H1 (cell line): ENCODE data around the gene FERMT1. TPM values are rescaled to one million over a fixed set of nuclear protein-coding genes. Genes with fewer than 3 reads are reported as not detected.

ENCODE experiments used
- CBX8 ChIP-seq: fragments of 300-800, 300-1000 bp; sonication (generic); IDR thresholded peaks from 2 replicates; pipeline ENCODE4 v1.7.1; 2016; ENCODE audit warnings: low read depth, low read length, borderline replicate concordance
- JUN ChIP-seq: IDR thresholded peaks from 2 replicates; pipeline ENCODE4 v1.6.1; 2011; ENCODE audit warnings: low read depth, mild to moderate bottlenecking, improper control_type of control experiment, low read length
- JUND ChIP-seq: IDR thresholded peaks from 2 replicates; pipeline ENCODE4 v1.6.1; 2011; ENCODE audit warnings: mild to moderate bottlenecking, improper control_type of control experiment, low read length
- POLR2A ChIP-seq, 2 experiments: IDR thresholded peaks; 1 replicate in 1 of 2; 2 replicates in 1 of 2; pipeline ENCODE4 v1.6.1; 2011; ENCODE audit warnings: low read depth in 2 of 2, low read length in 2 of 2, mild to moderate bottlenecking in 2 of 2; ENCODE audit errors: control extremely low read depth in 1 of 2
- POLR2AphosphoS5 ChIP-seq: IDR thresholded peaks from 2 replicates; pipeline ENCODE4 v1.6.1; 2011; ENCODE audit warnings: low read depth, low read length
- SAP30 ChIP-seq: fragments of 300-600 bp; sonication (generic); IDR thresholded peaks from 2 replicates; pipeline ENCODE4 v1.7.1; 2012; ENCODE audit warnings: low read length, moderate library complexity, mild to moderate bottlenecking, inconsistent platforms; ENCODE audit not compliant: insufficient read depth, insufficient replicate concordance
- SUZ12 ChIP-seq: fragments of 200-600 bp; sonication (generic); IDR thresholded peaks from 2 replicates; pipeline ENCODE4 v1.6.1; 2012; ENCODE audit warnings: mild to moderate bottlenecking, inconsistent platforms, low read length, moderate library complexity, mixed read lengths
- polyA plus RNA-seq, 7 experiments: library from polyadenylated mRNA; depleted of rRNA in 3 of 7; stranded (reverse) in 5 of 7; unstranded in 2 of 7; fragments of >200 nt in 5 of 7; fragments of 200-250 nt in 2 of 7; gene quantifications; 1 replicate in 5 of 7; 2 replicates in 1 of 7; 4 replicates in 1 of 7; pipeline versions ENCODE4 v1.2.1 to v1.2.3, GENCODE V29; 2011 to 2013; ENCODE audit warnings: missing spikeins in 2 of 7, mixed read lengths in 2 of 7
- total RNA-seq: library from RNA; stranded (reverse); fragmentation: NEBNext Ultra II Directional; extraction: Animal tissue kit (Norgen Biotek cat#: 25700); gene quantifications from 2 replicates; pipeline ENCODE4 v1.2.1, GENCODE V29; 2021

FERMT1 gene
- total and polyA plus RNA-seq, 2 of the 8 experiments (the other 6 are each of a cell fraction or from before 2014, with no cell fraction given), result 4.2 to 17.8 TPM

DNA sequence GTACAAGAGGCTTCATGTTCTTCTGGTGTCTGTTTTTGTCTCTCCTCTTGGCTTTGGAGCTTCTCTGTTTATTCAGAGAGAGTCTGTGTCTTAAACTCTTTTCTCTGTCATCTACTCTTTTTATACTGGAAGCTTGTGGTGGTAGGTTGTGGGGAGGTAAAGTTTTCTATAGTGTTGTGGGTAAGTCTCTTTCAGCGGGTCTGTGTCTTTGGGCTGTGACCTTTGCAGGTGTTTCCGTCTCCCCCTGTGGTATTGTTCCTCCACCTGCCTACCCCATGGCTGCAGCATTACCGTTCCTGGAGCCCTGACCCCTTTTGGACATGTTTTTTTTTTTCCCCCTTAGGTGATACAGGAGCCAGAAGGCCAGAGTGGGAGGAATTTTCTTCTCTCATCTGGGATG, 37.9 kb upstream of the FERMT1 start (continued):
- TF ChIP-seq POLR2A (IDR thresholded peaks at IDR 0.05; ENCODE audit: control extremely low read depth in 1 of 2, low read depth in 2 of 2, low read length in 2 of 2) (no peak), POLR2AphosphoS5 (no peak), JUND (no peak), SUZ12 (no peak), CBX8 (no peak), JUN (no peak), SAP30 (no peak)
